Measurements from ENCODE around the gene SLC35F3. TPM values are rescaled to one million over a fixed set of nuclear protein-coding genes. Genes with fewer than 3 reads are reported as not detected.

Gene SLC35F3
- polyA plus RNA-seq, 1 donor (not counting 4 experiments of a cell fraction or from before 2014, with no cell fraction given): 13.8 TPM

DNA sequence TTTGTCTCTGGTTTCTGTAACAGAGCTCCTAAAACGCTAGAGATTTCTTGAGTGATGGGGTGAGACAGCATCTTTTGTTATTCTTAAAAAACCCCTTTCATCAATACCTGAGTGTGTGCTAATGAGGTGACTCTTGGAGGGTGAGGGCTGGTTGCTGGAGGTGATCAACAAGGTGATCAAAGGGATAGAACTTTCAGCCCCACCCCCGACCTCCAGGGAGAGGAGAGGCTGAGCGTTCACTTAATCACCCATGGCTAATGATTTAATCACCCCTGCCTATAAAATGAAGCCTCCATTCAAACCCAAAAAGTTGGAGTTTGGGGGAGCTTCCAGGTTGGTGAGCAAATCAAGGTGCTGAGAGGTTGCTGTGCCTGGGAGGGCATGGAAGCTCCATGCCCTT lies 175.4 kb downstream of the SLC35F3 start:
- TF ChIP-seq EZH2 (IDR thresholded peaks at IDR 0.05; ENCODE audit: low read length): no peak
- TF ChIP-seq, protein P1, sequence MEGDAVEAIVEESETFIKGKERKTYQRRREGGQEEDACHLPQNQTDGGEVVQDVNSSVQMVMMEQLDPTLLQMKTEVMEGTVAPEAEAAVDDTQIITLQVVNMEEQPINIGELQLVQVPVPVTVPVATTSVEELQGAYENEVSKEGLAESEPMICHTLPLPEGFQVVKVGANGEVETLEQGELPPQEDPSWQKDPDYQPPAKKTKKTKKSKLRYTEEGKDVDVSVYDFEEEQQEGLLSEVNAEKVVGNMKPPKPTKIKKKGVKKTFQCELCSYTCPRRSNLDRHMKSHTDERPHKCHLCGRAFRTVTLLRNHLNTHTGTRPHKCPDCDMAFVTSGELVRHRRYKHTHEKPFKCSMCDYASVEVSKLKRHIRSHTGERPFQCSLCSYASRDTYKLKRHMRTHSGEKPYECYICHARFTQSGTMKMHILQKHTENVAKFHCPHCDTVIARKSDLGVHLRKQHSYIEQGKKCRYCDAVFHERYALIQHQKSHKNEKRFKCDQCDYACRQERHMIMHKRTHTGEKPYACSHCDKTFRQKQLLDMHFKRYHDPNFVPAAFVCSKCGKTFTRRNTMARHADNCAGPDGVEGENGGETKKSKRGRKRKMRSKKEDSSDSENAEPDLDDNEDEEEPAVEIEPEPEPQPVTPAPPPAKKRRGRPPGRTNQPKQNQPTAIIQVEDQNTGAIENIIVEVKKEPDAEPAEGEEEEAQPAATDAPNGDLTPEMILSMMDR (optimal IDR thresholded peaks at IDR 0.05 in 1 of 3, IDR thresholded peaks at IDR 0.05 in 1 of 3, conservative IDR thresholded peaks at IDR 0.05 in 1 of 3; ENCODE audit: extremely low read depth in 1 of 3, insufficient read depth in 2 of 3, low read length in 3 of 3): no peak
- Histone ChIP-seq H2AFZ (ENCODE audit: control insufficient read depth, low read length) (no peak overlapping the region), H3K9ac (ENCODE audit: control insufficient read depth, extremely low read depth, insufficient read depth, low read length) (no peak overlapping the region), H3K4me1 (ENCODE audit: control insufficient read depth, extremely low read depth, insufficient read depth, low read length) (no peaks in the 10 kb centered on the region), H4K20me1 (ENCODE audit: control insufficient read depth, extremely low read depth, insufficient read depth, low read length) (no peaks in the 10 kb centered on the region), H3K27me3 (ENCODE audit: control insufficient read depth, extremely low read depth, insufficient read depth, low read length) (no peaks in the 10 kb centered on the region), H3K9me1 (ENCODE audit: control insufficient read depth, extremely low read depth, insufficient read depth, low read length) (no peaks in the 10 kb centered on the region), H3K4me3 (ENCODE audit: control insufficient read depth in 2 of 3, extremely low read depth in 1 of 3, insufficient read depth in 2 of 3, low read depth in 1 of 3, low read length in 3 of 3) (no peak overlapping the region), H3K4me2 (ENCODE audit: control insufficient read depth, extremely low read depth, insufficient read depth, low read depth, low read length) (no peak overlapping the region), H3K79me2 (ENCODE audit: control insufficient read depth, insufficient read depth, low read length) (no peaks in the 10 kb centered on the region), H3K36me3 (ENCODE audit: control insufficient read depth in 2 of 2, extremely low read depth in 1 of 2, insufficient read depth in 2 of 2, low read length in 2 of 2) (no peaks in the 10 kb centered on the region), H3K27ac (ENCODE audit: control insufficient read depth, insufficient read depth, low read length) (no peak overlapping the region), H3K9me3 (ENCODE audit: control insufficient read depth, low read depth, low read length) (no peaks in the 10 kb centered on the region)
- dilution Hi-C loops (cut with MboI; ENCODE audit: extremely low pct_ligation_motif_present, low sequenced_read_pairs): no loop called here
- FAIRE-seq (no peak), DNase-seq (ENCODE audit: low read depth, low spot score) (no peak)

DNA sequence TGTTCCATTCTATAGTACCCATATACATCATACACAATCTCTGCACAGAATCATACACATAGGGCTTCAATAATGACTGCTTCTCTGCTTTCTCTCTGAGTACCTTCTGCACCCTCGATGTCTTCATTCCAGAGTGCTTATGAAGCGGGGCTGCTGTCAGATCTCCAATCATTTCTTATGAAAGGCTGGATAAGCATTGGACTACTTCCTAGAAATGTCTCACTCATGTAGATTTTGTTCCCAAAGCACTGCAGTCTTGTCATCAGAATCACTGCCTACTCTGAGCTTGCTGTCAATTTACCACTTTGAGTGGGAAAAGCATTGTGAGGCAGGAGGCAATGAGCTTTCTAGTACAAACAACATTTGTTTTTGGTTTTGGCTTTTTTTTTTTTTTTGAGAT lies 179.0 kb downstream of the SLC35F3 start:
- Histone ChIP-seq H3K27me3 (ENCODE audit: control insufficient read depth, extremely low read depth, insufficient read depth, low read length) (no peaks in the 10 kb centered on the region), H3K36me3 (ENCODE audit: control insufficient read depth in 2 of 2, extremely low read depth in 1 of 2, insufficient read depth in 2 of 2, low read length in 2 of 2) (no peaks in the 10 kb centered on the region), H2AFZ (ENCODE audit: control insufficient read depth, low read length) (no peak overlapping the region), H3K9me1 (ENCODE audit: control insufficient read depth, extremely low read depth, insufficient read depth, low read length) (no peaks in the 10 kb centered on the region), H4K20me1 (ENCODE audit: control insufficient read depth, extremely low read depth, insufficient read depth, low read length) (no peaks in the 10 kb centered on the region), H3K27ac (ENCODE audit: control insufficient read depth, insufficient read depth, low read length) (no peak overlapping the region), H3K4me1 (ENCODE audit: control insufficient read depth, extremely low read depth, insufficient read depth, low read length) (no peaks in the 10 kb centered on the region), H3K9me3 (ENCODE audit: control insufficient read depth, low read depth, low read length) (no peaks in the 10 kb centered on the region), H3K9ac (ENCODE audit: control insufficient read depth, extremely low read depth, insufficient read depth, low read length) (no peak overlapping the region), H3K4me3 (ENCODE audit: control insufficient read depth in 2 of 3, extremely low read depth in 1 of 3, insufficient read depth in 2 of 3, low read depth in 1 of 3, low read length in 3 of 3) (no peak overlapping the region), H3K4me2 (ENCODE audit: control insufficient read depth, extremely low read depth, insufficient read depth, low read depth, low read length) (no peak overlapping the region), H3K79me2 (ENCODE audit: control insufficient read depth, insufficient read depth, low read length) (no peaks in the 10 kb centered on the region)
- FAIRE-seq (no peak), DNase-seq (ENCODE audit: low read depth, low spot score) (no peak)
- dilution Hi-C loops (cut with MboI; ENCODE audit: extremely low pct_ligation_motif_present, low sequenced_read_pairs): no loop called here
- TF ChIP-seq, protein P1 (optimal IDR thresholded peaks at IDR 0.05 in 1 of 3, IDR thresholded peaks at IDR 0.05 in 1 of 3, conservative IDR thresholded peaks at IDR 0.05 in 1 of 3; ENCODE audit: extremely low read depth in 1 of 3, insufficient read depth in 2 of 3, low read length in 3 of 3): no peak
- no peak for TF ChIP-seq EZH2 (IDR thresholded peaks at IDR 0.05; ENCODE audit: low read length)
